K562 (cell line): ENCODE data around the gene OARD1. TPM values are rescaled to one million over a fixed set of nuclear protein-coding genes. Genes with fewer than 3 reads are reported as not detected.
A peak's percentile ranks its signal among the peaks of the same experiment; 100 is the strongest.

Source experiments
- ATAC-seq: fragments of 200-7000 bp; cut with Tn5 transposase; 3 replicates; pipeline ENCODE4 v1.9.1; 2020; ENCODE audit warnings: moderate library complexity
- BruUV-seq: library from RNA; stranded (reverse); fragments of 400-500 nt; replicated peaks from 2 replicates; lab custom pipeline; 2021; lab: Mats Ljungman, UMichigan
- CTCF ChIA-PET: fragments of 300-600 bp; formaldehyde crosslinking; extraction: SDS; loops from one replicate; lab custom pipeline; 2021; ENCODE audit warnings: low intra/inter-chr PET ratio; lab: Yijun Ruan, JAX
- POLR2A ChIA-PET: fragments of 300-600, 350-650 bp; sonication (Branson Sonifier 250); formaldehyde crosslinking; extraction: SDS; loops from one replicate; lab custom pipeline; 2021; ENCODE audit warnings: antibody characterized with exemption, inconsistent platforms; lab: Yijun Ruan, JAX
- DNase-seq, 4 experiments: peaks; one replicate each; pipeline versions ENCODE4 v3.0.0 to v3.0.0-alpha.2; 2011 to 2018; ENCODE audit warnings: low spot score in 3 of 4, mixed read lengths in 3 of 4; ENCODE audit errors: extremely low read depth in 1 of 4
- FAIRE-seq: peaks from 2 replicates; lab custom pipeline; 2011; peaks lifted over from hg19 to GRCh38; lab: Jason Lieb, UNC
- H2AFZ ChIP-seq: 2 replicates; pipeline ENCODE4 v1.6.0; 2011; ENCODE audit warnings: low read depth, low read length, control low read depth, inconsistent platforms
- H3K27ac ChIP-seq: fragments of 200-600 bp; 3 replicates; pipeline ENCODE4 v1.8.0; 2011; ENCODE audit warnings: low read depth, mild to moderate bottlenecking, control low read depth, inconsistent platforms, low read length, moderate library complexity, mixed read lengths; ENCODE audit errors: extremely low read depth
- H3K27me3 ChIP-seq, 2 experiments: fragments of 300-600 bp in 1 of 2; 2 replicates in 1 of 2; 3 replicates in 1 of 2; pipeline versions ENCODE4 v1.6.0 to v1.8.0; 2011; ENCODE audit warnings: inconsistent platforms in 2 of 2, low read length in 2 of 2, mild to moderate bottlenecking in 1 of 2, mixed read lengths in 1 of 2, moderate library complexity in 1 of 2; ENCODE audit not compliant: control insufficient read depth in 2 of 2, insufficient read depth in 2 of 2
- H3K36me3 ChIP-seq: fragments of 300-600 bp; 3 replicates; pipeline ENCODE4 v1.8.0; 2011; ENCODE audit warnings: mild to moderate bottlenecking, low read length, inconsistent platforms; ENCODE audit not compliant: control insufficient read depth, insufficient read depth
- H3K4me1 ChIP-seq, 2 experiments: fragments of 200-600 bp in 1 of 2; replicated peaks in 1 of 2; 2 replicates in 1 of 2; 3 replicates in 1 of 2; pipeline versions ENCODE4 v1.5.1 to v1.8.0; 2011; ENCODE audit warnings: inconsistent platforms in 2 of 2, low read length in 2 of 2, mild to moderate bottlenecking in 1 of 2, mixed read lengths in 1 of 2, moderate library complexity in 1 of 2; ENCODE audit not compliant: control insufficient read depth in 2 of 2, insufficient read depth in 2 of 2
- H3K4me2 ChIP-seq: 2 replicates; pipeline ENCODE4 v1.6.1; 2011; ENCODE audit warnings: low read length, control low read depth, inconsistent platforms, mixed read lengths; ENCODE audit not compliant: insufficient read depth
- H3K4me3 ChIP-seq: fragments of 200-600 bp; sonication (generic), shearing (Covaris generic); 2 replicates; pipeline ENCODE4 v1.5.1; 2016; ENCODE audit warnings: control low read depth, inconsistent platforms
- H3K79me2 ChIP-seq: fragments of 200-600 bp; 3 replicates; pipeline ENCODE4 v1.8.0; 2011; ENCODE audit warnings: low read length, inconsistent platforms; ENCODE audit not compliant: control insufficient read depth, insufficient read depth
- H3K9ac ChIP-seq, 2 experiments: 2 replicates each; pipeline versions ENCODE4 v1.6.0 to v1.6.1; 2011; ENCODE audit warnings: low read depth in 2 of 2, low read length in 2 of 2, control low read depth in 1 of 2, inconsistent platforms in 1 of 2, mild to moderate bottlenecking in 1 of 2, mixed read lengths in 1 of 2; ENCODE audit not compliant: insufficient read depth in 1 of 2
- H3K9me1 ChIP-seq: one replicate; pipeline ENCODE4 v1.6.0; 2011; ENCODE audit warnings: inconsistent platforms, mild to moderate bottlenecking, low read length, moderate library complexity; ENCODE audit not compliant: control insufficient read depth, insufficient read depth
- H3K9me3 ChIP-seq: replicated peaks from 2 replicates; pipeline ENCODE4 v1.5.1; 2011; ENCODE audit warnings: low read depth, low read length, inconsistent platforms; ENCODE audit not compliant: control insufficient read depth, insufficient read depth
- H4K20me1 ChIP-seq: replicated peaks from 2 replicates; pipeline ENCODE4 v1.6.1; 2011; ENCODE audit warnings: low read length, inconsistent platforms, mixed read lengths; ENCODE audit not compliant: control insufficient read depth, insufficient read depth
- EGR1 ChIP-seq: fragments of 450-650 bp; conservative IDR thresholded peaks from 2 replicates; pipeline ENCODE4 v1.6.1; 2017; ENCODE audit warnings: mild to moderate bottlenecking
- EWSR1 ChIP-seq: fragments of 450-650 bp; IDR thresholded peaks from 2 replicates; pipeline ENCODE4 v1.6.1; 2018; ENCODE audit warnings: borderline replicate concordance, mild to moderate bottlenecking, low read depth, moderate library complexity; ENCODE audit not compliant: partially characterized antibody
- FOSL1 ChIP-seq: fragments of 200-800 bp; sonication (Bioruptor generic); conservative IDR thresholded peaks from 2 replicates; pipeline ENCODE4 v1.6.1; 2016; ENCODE audit warnings: missing genetic modification characterization, missing compliant biosample characterization
- GABPB2 ChIP-seq: fragments of 250-450 bp; sonication (Bioruptor Pico); conservative IDR thresholded peaks from 2 replicates; pipeline ENCODE4 v1.5.1; 2021; ENCODE audit warnings: mild to moderate bottlenecking
- JUND ChIP-seq, 2 experiments: IDR thresholded peaks; 2 replicates in 1 of 2; 3 replicates in 1 of 2; pipeline ENCODE4 v1.6.1; 2011; ENCODE audit warnings: borderline replicate concordance in 2 of 2, low read depth in 2 of 2, low read length in 2 of 2, improper control_type of control experiment in 1 of 2, missing biosample characterization in 1 of 2, missing genetic modification characterization in 1 of 2, missing genetic modification reagents in 1 of 2
- MECOM ChIP-seq: fragments of 250-450 bp; sonication (Bioruptor Pico); IDR thresholded peaks from 2 replicates; pipeline ENCODE4 v1.8.0; 2022; ENCODE audit warnings: inconsistent platforms
- POLR2H ChIP-seq: IDR thresholded peaks from 2 replicates; pipeline ENCODE4 v1.6.1; 2016; ENCODE audit warnings: missing genetic modification characterization, low read depth, mild to moderate bottlenecking, control low read depth, missing compliant biosample characterization, moderate library complexity
- U2AF1 ChIP-seq: fragments of 200-400 bp; formaldehyde crosslinking; optimal IDR thresholded peaks from 2 replicates; pipeline ENCODE3; 2017; ENCODE audit warnings: mild to moderate bottlenecking, low read depth, low read length, moderate library complexity
- ZNF444 ChIP-seq: fragments of 250-450 bp; sonication (Bioruptor Pico); IDR thresholded peaks from 2 replicates; pipeline ENCODE4 v1.4.0; 2020; ENCODE audit warnings: mild to moderate bottlenecking, moderate library complexity
- WGBS: fragments of 100-300 bp; shearing (Covaris generic); methylation state at CpG from one replicate; pipeline ENCODE4 v1.1.6; 2016; ENCODE audit warnings: low coverage, mixed read lengths; ENCODE audit not compliant: insufficient coverage; ENCODE audit errors: missing lambda C conversion rate; 5-methylcytosine and 5-hydroxymethylcytosine counted together
- in situ Hi-C: fragments of 300-500 bp; cut with MboI; formaldehyde crosslinking; loops from 4 replicates; pipeline ENCODE4 v1.15.0; 2018; ENCODE audit warnings: inconsistent platforms, mixed read lengths
- intact Hi-C: fragments of 100-400 bp; cut with micrococcal nuclease; formaldehyde crosslinking; loops from 2 replicates; pipeline ENCODE4 v1.14.2; 2022
- polyA plus RNA-seq, 8 experiments: library from polyadenylated mRNA; depleted of rRNA in 4 of 8; stranded (reverse) in 5 of 8; unstranded in 3 of 8; fragments of >200 nt; fragmentation: Nextera tagmentation in 2 of 8; fragmentation: Illumina TruSeq in 1 of 8; extraction: Ambion mirVana in 2 of 8; extraction: Trizol in 1 of 8; gene quantifications; 2 replicates each; pipeline versions ENCODE4 v1.2.1 to v1.2.3, GENCODE V29; 2011 to 2014; ENCODE audit warnings: inconsistent platforms in 1 of 8, missing spikeins in 1 of 8
- total RNA-seq, 7 experiments: library from RNA; depleted of rRNA in 6 of 7; stranded (reverse); fragments of >200 nt in 6 of 7; fragmentation: Illumina TruSeq in 2 of 7; extraction: Trizol in 2 of 7; gene quantifications; 2 replicates each; pipeline versions ENCODE4 v1.2.1 to v1.2.3, GENCODE V29; 2011 to 2021; ENCODE audit warnings: low replicate concordance in 1 of 7
- TF ChIP-seq, protein P1 (sequence below): fragments of 200-800 bp; sonication (Bioruptor generic); IDR thresholded peaks from 2 replicates; pipeline ENCODE4 v1.6.1; 2017; ENCODE audit warnings: missing genetic modification characterization, missing compliant biosample characterization
- TF ChIP-seq, protein P2 (sequence below): sonication (generic); formaldehyde crosslinking; IDR thresholded peaks from 2 replicates; pipeline ENCODE4 v1.8.0; 2022; ENCODE audit warnings: missing genetic modification reagents, mild to moderate bottlenecking, moderate library complexity, borderline replicate concordance

Gene OARD1
- total and polyA plus RNA-seq, 9 of the 15 experiments (the other 6 are each of a cell fraction or from before 2014, with no cell fraction given) = 43.4 to 88.3 (median 61.1) TPM

- TF ChIP-seq U2AF1 (no peak), EWSR1 (no peak), JUND (IDR thresholded peaks at IDR 0.05; ENCODE audit: borderline replicate concordance, low read depth, low read length) (peak; percentile 29; the same call in 1 of the 2 replicates), JUND (tag; IDR thresholded peaks at IDR 0.05; ENCODE audit: borderline replicate concordance, low read depth, low read length) (0 out of 3 replicates have a peak, but pooled peaks have one; percentile 38), FOSL1 (tag) (peak; percentile 77), ZNF444 (CRISPR knock-in tag) (no peak), GABPB2 (CRISPR knock-in tag) (no peak), MECOM (no peak), EGR1 (peak; percentile 35; the same call in 1 of the 2 replicates), POLR2H (tag) (no peak)
- TF ChIP-seq, protein P1, sequence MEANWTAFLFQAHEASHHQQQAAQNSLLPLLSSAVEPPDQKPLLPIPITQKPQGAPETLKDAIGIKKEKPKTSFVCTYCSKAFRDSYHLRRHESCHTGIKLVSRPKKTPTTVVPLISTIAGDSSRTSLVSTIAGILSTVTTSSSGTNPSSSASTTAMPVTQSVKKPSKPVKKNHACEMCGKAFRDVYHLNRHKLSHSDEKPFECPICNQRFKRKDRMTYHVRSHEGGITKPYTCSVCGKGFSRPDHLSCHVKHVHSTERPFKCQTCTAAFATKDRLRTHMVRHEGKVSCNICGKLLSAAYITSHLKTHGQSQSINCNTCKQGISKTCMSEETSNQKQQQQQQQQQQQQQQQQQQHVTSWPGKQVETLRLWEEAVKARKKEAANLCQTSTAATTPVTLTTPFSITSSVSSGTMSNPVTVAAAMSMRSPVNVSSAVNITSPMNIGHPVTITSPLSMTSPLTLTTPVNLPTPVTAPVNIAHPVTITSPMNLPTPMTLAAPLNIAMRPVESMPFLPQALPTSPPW (CRISPR knock-in tag) = 0 out of 2 replicates have a peak, but pooled peaks have one; percentile 6
- TF ChIP-seq, protein P2, sequence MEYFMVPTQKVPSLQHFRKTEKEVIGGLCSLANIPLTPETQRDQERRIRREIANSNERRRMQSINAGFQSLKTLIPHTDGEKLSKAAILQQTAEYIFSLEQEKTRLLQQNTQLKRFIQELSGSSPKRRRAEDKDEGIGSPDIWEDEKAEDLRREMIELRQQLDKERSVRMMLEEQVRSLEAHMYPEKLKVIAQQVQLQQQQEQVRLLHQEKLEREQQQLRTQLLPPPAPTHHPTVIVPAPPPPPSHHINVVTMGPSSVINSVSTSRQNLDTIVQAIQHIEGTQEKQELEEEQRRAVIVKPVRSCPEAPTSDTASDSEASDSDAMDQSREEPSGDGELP (CRISPR knock-in tag) = peak; percentile 25; the same call in 1 of the 2 replicates
- ATAC-seq (no peak; the same call in 2 of the 3 replicates), DNase-seq (peak; percentile 30 to 43 (median 32)), FAIRE-seq (peak; percentile 55)
- Histone ChIP-seq H3K36me3 (no peaks in the 10 kb centered on the region), H3K9me3 (no peaks in the 10 kb centered on the region), H4K20me1 (peaks cover 7% of the 10 kb centered on the region; the same call in 1 of the 2 replicates), H3K79me2 (no peaks in the 10 kb centered on the region), H2AFZ (peak overlapping the region; percentile 28; the same call in 1 of the 2 replicates), H3K27me3 (peaks cover 0 to 8% of the 10 kb centered on the region in 2 experiments; a peak in 1 of 5 replicates), H3K4me1 (peaks cover 0 to 9% of the 10 kb centered on the region in 2 experiments; a peak in 3 of 5 replicates), H3K27ac (no peak overlapping the region), H3K9me1 (peaks cover 3% of the 10 kb centered on the region), H3K4me2 (no peak overlapping the region), H3K4me3 (no peak overlapping the region), H3K9ac (no peak overlapping the region)
- no TSS peak for BruUV-seq
- intact Hi-C loops = no loop called here
- in situ Hi-C loops = loop anchor here (25.0 kb wide), 1 partner anchor 1678 kb away; no protein-coding TSS in a partner anchor
- 21% methylated on average over 6 of the region's 6 CpGs for WGBS
- ChIA-PET POLR2A (interaction anchor here (0.6 to 3.7 kb wide), 4 partner anchors 10 to 870 kb away, joined by 3 to 11 read pairs (median 4); no protein-coding TSS in a partner anchor), CTCF (interaction anchor here (1.5 kb wide), 1 partner anchor 145 kb away, joined by 3 read pairs; no protein-coding TSS in a partner anchor)
Measured at GRCh38 chr6:41040101-41040939, 31.8 kb downstream of the OARD1 start.
